Neural progenitor cell (in vitro differentiated cells): ENCODE measurements around the gene LINGO1. TPM values are rescaled to one million over a fixed set of nuclear protein-coding genes. Genes with fewer than 3 reads are reported as not detected.
A peak's percentile ranks its signal among the peaks of the same experiment; 100 is the strongest.

Experiments
- DNase-seq: peaks from one replicate; pipeline ENCODE4 v3.0.0-alpha.2; 2016; ENCODE audit warnings: low spot score
- H2AFZ ChIP-seq: fragments of 200-600 bp; sonication (generic); replicated peaks from 2 replicates; pipeline ENCODE4 v1.6.1; 2016; ENCODE audit warnings: antibody characterized with exemption
- H3F3A ChIP-seq: fragments of 200-600 bp; sonication (generic); 2 replicates; pipeline ENCODE4 v1.6.1; 2016; ENCODE audit warnings: antibody characterized with exemption, low read depth
- H3K27ac ChIP-seq: fragments of 200-600 bp; sonication (generic); 2 replicates; pipeline ENCODE4 v1.5.1; 2016; ENCODE audit warnings: mild to moderate bottlenecking
- H3K27me3 ChIP-seq: fragments of 200-600 bp; sonication (generic); 2 replicates; pipeline ENCODE4 v1.6.1; 2016; ENCODE audit warnings: mild to moderate bottlenecking, moderate library complexity
- H3K36me3 ChIP-seq: fragments of 200-600 bp; sonication (generic); 2 replicates; pipeline ENCODE4 v1.5.1; 2016
- H3K4me1 ChIP-seq: fragments of 200-600 bp; sonication (generic); 2 replicates; pipeline ENCODE4 v1.6.1; 2016; ENCODE audit warnings: mixed run types
- H3K4me2 ChIP-seq: fragments of 200-600 bp; sonication (generic); 2 replicates; pipeline ENCODE4 v1.6.1; 2016
- H3K4me3 ChIP-seq: fragments of 200-600 bp; sonication (generic); 2 replicates; pipeline ENCODE4 v1.5.1; 2016
- H3K79me2 ChIP-seq: fragments of 200-600 bp; sonication (generic); 2 replicates; pipeline ENCODE4 v1.6.1; 2016; ENCODE audit warnings: low read depth
- H3K9ac ChIP-seq: fragments of 200-600 bp; sonication (generic); 2 replicates; pipeline ENCODE4 v1.6.1; 2016
- H3K9me3 ChIP-seq: fragments of 200-600 bp; sonication (generic); 2 replicates; pipeline ENCODE4 v1.5.1; 2016; ENCODE audit warnings: low read depth
- H4K20me1 ChIP-seq: fragments of 200-600 bp; sonication (generic); 2 replicates; pipeline ENCODE4 v1.6.1; 2016; ENCODE audit warnings: low read depth
- H3K27ac Mint-ChIP-seq: 3 replicates; pipeline ENCODE4 v1.8.0; 2021; ENCODE audit warnings: mixed read lengths
- H3K27me3 Mint-ChIP-seq: 2 replicates; pipeline ENCODE4 v1.8.0; 2022; ENCODE audit warnings: low read depth, mild to moderate bottlenecking, inconsistent platforms, moderate library complexity, mixed read lengths; ENCODE audit not compliant: insufficient read depth
- H3K36me3 Mint-ChIP-seq: 3 replicates; pipeline ENCODE4 v1.8.0; 2021; ENCODE audit warnings: mixed read lengths
- H3K4me1 Mint-ChIP-seq: 3 replicates; pipeline ENCODE4 v1.8.0; 2021; ENCODE audit warnings: mixed read lengths
- H3K4me3 Mint-ChIP-seq: 3 replicates; pipeline ENCODE4 v1.8.0; 2021; ENCODE audit warnings: mild to moderate bottlenecking, moderate library complexity, mixed read lengths
- H3K9me3 Mint-ChIP-seq: 3 replicates; pipeline ENCODE4 v1.8.0; 2020; ENCODE audit warnings: mixed read lengths
- CTCF ChIP-seq: fragments of 200-600 bp; sonication (generic); IDR thresholded peaks from 2 replicates; pipeline ENCODE4 v1.5.1; 2017; ENCODE audit warnings: antibody characterized with exemption, mild to moderate bottlenecking
- EZH2 ChIP-seq: fragments of 200-600 bp; sonication (generic); IDR thresholded peaks from 2 replicates; pipeline ENCODE4 v1.6.1; 2017; ENCODE audit warnings: antibody characterized with exemption, mild to moderate bottlenecking, moderate library complexity
- EZH2phosphoT487 ChIP-seq: fragments of 200-600 bp; sonication (generic); IDR thresholded peaks from 2 replicates; pipeline ENCODE4 v1.6.1; 2017; ENCODE audit warnings: antibody characterized with exemption
- total RNA-seq: library from RNA; depleted of rRNA; stranded (reverse); fragments of >200 nt; gene quantifications from 2 replicates; pipeline ENCODE4 v1.2.3, GENCODE V29; 2015; ENCODE audit warnings: low replicate concordance

LINGO1 gene
- total RNA-seq, 1 donor from 2014 or later: 7.9 TPM

GRCh38 chr15:77605547-77605946 lies 27.2 kb downstream of the LINGO1 start:
- peak overlapping the region; percentile 58 for H3K4me3 Mint-ChIP-seq
- no peak overlapping the region for H3K4me2 ChIP-seq
- no peaks in the 10 kb centered on the region for H3K9me3 ChIP-seq
- no peak for TF ChIP-seq EZH2phosphoT487
- no peak for TF ChIP-seq CTCF
- TF ChIP-seq EZH2: no peak
- H3K27ac ChIP-seq: no peak overlapping the region
- H3K9ac ChIP-seq: no peak overlapping the region
- no peaks in the 10 kb centered on the region for H3K79me2 ChIP-seq
- no peaks in the 10 kb centered on the region for H3K27me3 ChIP-seq
- no peak overlapping the region for H2AFZ ChIP-seq
- no peak for DNase-seq
- no peaks in the 10 kb centered on the region for H3K36me3 ChIP-seq
- H3K36me3 Mint-ChIP-seq: no peaks in the 10 kb centered on the region
- no peaks in the 10 kb centered on the region for H3K9me3 Mint-ChIP-seq
- H3K4me3 ChIP-seq: no peak overlapping the region
- H3K27ac Mint-ChIP-seq: peak overlapping the region; percentile 63
- H3F3A ChIP-seq: peaks cover 20% of the 10 kb centered on the region
- H3K4me1 ChIP-seq: peaks cover 52% of the 10 kb centered on the region
- H3K27me3 Mint-ChIP-seq: peaks cover 10% of the 10 kb centered on the region
- peaks cover 80% of the 10 kb centered on the region for H3K4me1 Mint-ChIP-seq
- H4K20me1 ChIP-seq: no peaks in the 10 kb centered on the region

DNA sequence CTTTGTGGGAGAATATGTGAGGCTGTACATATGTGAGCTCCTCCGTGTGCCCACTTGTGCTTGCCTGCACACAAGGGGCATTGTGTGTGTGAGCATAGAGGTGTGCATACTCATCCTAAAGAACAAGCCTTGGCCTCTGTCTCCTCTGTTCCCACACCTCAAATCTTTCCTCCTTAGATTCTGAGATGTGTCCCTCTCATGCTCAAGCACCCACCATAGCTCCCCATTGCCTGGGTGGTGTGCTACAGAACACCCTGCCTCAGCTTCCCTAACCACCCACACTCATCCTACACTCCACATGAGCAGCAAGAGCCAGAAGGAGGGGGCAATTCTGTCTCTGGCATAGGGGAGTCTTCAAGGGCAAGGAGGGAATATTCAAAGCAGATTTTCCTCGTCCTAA lies 27.7 kb downstream of the LINGO1 start:
- peaks cover 52% of the 10 kb centered on the region for H3K4me1 ChIP-seq
- H2AFZ ChIP-seq: no peak overlapping the region
- no peak overlapping the region for H3K9ac ChIP-seq
- H3K4me1 Mint-ChIP-seq: peaks cover 80% of the 10 kb centered on the region
- no peaks in the 10 kb centered on the region for H3K36me3 ChIP-seq
- H3K79me2 ChIP-seq: no peaks in the 10 kb centered on the region
- peak overlapping the region; percentile 95 for H3K27ac Mint-ChIP-seq
- no peaks in the 10 kb centered on the region for H3K27me3 ChIP-seq
- no peak overlapping the region for H3K4me3 ChIP-seq
- TF ChIP-seq EZH2phosphoT487 (no peak), EZH2 (no peak), CTCF (no peak)
- peak overlapping the region; percentile 83 for H3K4me3 Mint-ChIP-seq
- H3K9me3 Mint-ChIP-seq: no peaks in the 10 kb centered on the region
- H3K4me2 ChIP-seq: peak overlapping the region; percentile 71
- no peaks in the 10 kb centered on the region for H3K36me3 Mint-ChIP-seq
- DNase-seq: no peak
- H3F3A ChIP-seq: peaks cover 20% of the 10 kb centered on the region
- peaks cover 8% of the 10 kb centered on the region for H3K27me3 Mint-ChIP-seq
- H3K27ac ChIP-seq: no peak overlapping the region
- H3K9me3 ChIP-seq: no peaks in the 10 kb centered on the region
- no peaks in the 10 kb centered on the region for H4K20me1 ChIP-seq

- Histone ChIP-seq H3K4me3 (no peak overlapping the region), H3K36me3 (no peaks in the 10 kb centered on the region), H3K9ac (no peak overlapping the region), H3K4me2 (peak overlapping the region; percentile 71), H3K27me3 (no peaks in the 10 kb centered on the region), H2AFZ (no peak overlapping the region), H3K9me3 (no peaks in the 10 kb centered on the region), H3K4me1 (peaks cover 53% of the 10 kb centered on the region), H4K20me1 (no peaks in the 10 kb centered on the region), H3K27ac (no peak overlapping the region), H3K79me2 (no peaks in the 10 kb centered on the region), H3F3A (peaks cover 20% of the 10 kb centered on the region)
- no peaks in the 10 kb centered on the region for H3K36me3 Mint-ChIP-seq
- no peaks in the 10 kb centered on the region for H3K9me3 Mint-ChIP-seq
- DNase-seq: no peak
- peak overlapping the region; percentile 7 for H3K4me3 Mint-ChIP-seq
- H3K4me1 Mint-ChIP-seq: peaks cover 79% of the 10 kb centered on the region
- H3K27ac Mint-ChIP-seq: peak overlapping the region; percentile 1
- TF ChIP-seq CTCF (no peak), EZH2 (no peak), EZH2phosphoT487 (no peak)
- peaks cover 8% of the 10 kb centered on the region for H3K27me3 Mint-ChIP-seq
Measured at GRCh38 chr15:77603611-77604336, 28.9 kb downstream of the LINGO1 start.
